GM13977 (cell line): ENCODE data around the gene LARGE1.

Source experiments
- DNase-seq: peaks from one replicate; pipeline ENCODE4 v3.0.0; 2012; ENCODE audit warnings: low spot score
- CTCF ChIP-seq: IDR thresholded peaks from 2 replicates; pipeline ENCODE4 v1.5.1; 2012; ENCODE audit warnings: mild to moderate bottlenecking, control low read depth; ENCODE audit not compliant: insufficient read depth; ENCODE audit errors: extremely low read depth, missing control alignments
- in situ Hi-C: fragments of 300-500 bp; cut with MboI; formaldehyde crosslinking; loops from one replicate; pipeline ENCODE4 v1.12.0; 2022; ENCODE audit warnings: low sequenced_read_pairs, low pct_unique_long_range_greater_than_20kb, mixed read lengths, inconsistent platforms; ENCODE audit not compliant: unreplicated experiment

LARGE1 gene

GRCh38 chr22:33875316-33875715, 45.0 kb downstream of the LARGE1 start:
- in situ Hi-C loops = no loop called here
- DNase-seq = no peak
- no peak for TF ChIP-seq CTCF

GRCh38 chr22:33874206-33874605, 46.1 kb downstream of the LARGE1 start:
- TF ChIP-seq CTCF = no peak
- no peak for DNase-seq
- in situ Hi-C loops = no loop called here

- no peak for TF ChIP-seq CTCF
- no peak for DNase-seq
- in situ Hi-C loops = no loop called here
These were observed 46.6 kb downstream of the LARGE1 start for GRCh38 chr22:33873666-33874065.

- TF ChIP-seq CTCF = no peak
- DNase-seq = no peak
- in situ Hi-C loops = no loop called here
These were observed 47.1 kb downstream of the LARGE1 start for GRCh38 chr22:33873186-33873585.

GRCh38 chr22:33871935-33872334, 48.3 kb downstream of the LARGE1 start:
- in situ Hi-C loops = no loop called here
- no peak for TF ChIP-seq CTCF
- DNase-seq = no peak

- in situ Hi-C loops = no loop called here
- no peak for DNase-seq
- no peak for TF ChIP-seq CTCF
These were observed 50.3 kb downstream of the LARGE1 start for GRCh38 chr22:33869946-33870345.

- no peak for TF ChIP-seq CTCF
- DNase-seq = no peak
- in situ Hi-C loops = no loop called here
These were observed 52.3 kb downstream of the LARGE1 start for GRCh38 chr22:33867971-33868370.
